H1 (cell line): ENCODE results near the gene SNAPC1. TPM values are rescaled to one million over a fixed set of nuclear protein-coding genes. Genes with fewer than 3 reads are reported as not detected.

Source experiments
- ASH2L ChIP-seq: fragments of 200-600, 300-600 bp; sonication (generic); IDR thresholded peaks from one replicate; pipeline ENCODE4 v1.7.1; 2017; ENCODE audit warnings: low read length
- BACH1 ChIP-seq: IDR thresholded peaks from 2 replicates; pipeline ENCODE4 v1.6.1; 2012; ENCODE audit warnings: low read length, improper control_type of control experiment
- BRCA1 ChIP-seq: IDR thresholded peaks from 2 replicates; pipeline ENCODE4 v1.6.1; 2012; ENCODE audit warnings: low read depth, low read length, improper control_type of control experiment
- CBX8 ChIP-seq: fragments of 300-800, 300-1000 bp; sonication (generic); IDR thresholded peaks from 2 replicates; pipeline ENCODE4 v1.7.1; 2016; ENCODE audit warnings: low read depth, low read length, borderline replicate concordance
- HDAC2 ChIP-seq, 2 experiments: fragments of 300-600 bp in 1 of 2; sonication (generic) in 1 of 2; IDR thresholded peaks; 2 replicates each; pipeline ENCODE4 v1.6.1; 2011 to 2012; ENCODE audit warnings: low read depth in 2 of 2, low read length in 2 of 2, mild to moderate bottlenecking in 2 of 2, moderate library complexity in 2 of 2, borderline replicate concordance in 1 of 2, inconsistent platforms in 1 of 2
- KDM5A ChIP-seq: fragments of 200-600 bp; IDR thresholded peaks from 2 replicates; pipeline ENCODE4 v1.7.1; 2012; ENCODE audit warnings: mild to moderate bottlenecking, low read length, inconsistent platforms, mixed read lengths
- PHF8 ChIP-seq: fragments of 200-600 bp; sonication (generic); conservative IDR thresholded peaks from 2 replicates; pipeline ENCODE4 v1.7.1; 2012; ENCODE audit warnings: low read depth, mild to moderate bottlenecking, inconsistent platforms, low read length, moderate library complexity
- SIX5 ChIP-seq: IDR thresholded peaks from 2 replicates; pipeline ENCODE4 v1.6.1; 2011; ENCODE audit warnings: mild to moderate bottlenecking, low read depth, low read length
- SP2 ChIP-seq: IDR thresholded peaks from 2 replicates; pipeline ENCODE4 v1.6.1; 2012; ENCODE audit warnings: mild to moderate bottlenecking, low read length, inconsistent platforms
- TEAD4 ChIP-seq: IDR thresholded peaks from 2 replicates; pipeline ENCODE4 v1.6.1; 2012; ENCODE audit warnings: low read depth, low read length, inconsistent platforms, mixed read lengths
- polyA plus RNA-seq, 7 experiments: library from polyadenylated mRNA; depleted of rRNA in 3 of 7; stranded (reverse) in 5 of 7; unstranded in 2 of 7; fragments of >200 nt in 5 of 7; fragments of 200-250 nt in 2 of 7; gene quantifications; 1 replicate in 5 of 7; 2 replicates in 1 of 7; 4 replicates in 1 of 7; pipeline versions ENCODE4 v1.2.1 to v1.2.3, GENCODE V29; 2011 to 2013; ENCODE audit warnings: missing spikeins in 2 of 7, mixed read lengths in 2 of 7
- total RNA-seq: library from RNA; stranded (reverse); fragmentation: NEBNext Ultra II Directional; extraction: Animal tissue kit (Norgen Biotek cat#: 25700); gene quantifications from 2 replicates; pipeline ENCODE4 v1.2.1, GENCODE V29; 2021
- TF ChIP-seq, protein P1 (sequence below): IDR thresholded peaks from 2 replicates; pipeline ENCODE4 v1.6.1; 2011; ENCODE audit warnings: low read depth, mild to moderate bottlenecking, low read length; ENCODE audit not compliant: insufficient read depth

Gene SNAPC1
- total and polyA plus RNA-seq, 2 of the 8 experiments (the other 6 are each of a cell fraction or from before 2014, with no cell fraction given): 5.8 to 11.1 TPM

GRCh38 chr14:61761959-61762786, at the start of gene SNAPC1 (continued):
- TF ChIP-seq BACH1 (no peak), TEAD4 (no peak), SP2 (no peak), PHF8 (peak; percentile 68), SIX5 (no peak), CBX8 (no peak), BRCA1 (no peak), HDAC2 (IDR thresholded peaks at IDR 0.05; ENCODE audit: borderline replicate concordance in 1 of 2, low read depth in 2 of 2, low read length in 2 of 2) (peak in 1 of 2 experiments; percentile 21; a peak in 1 of 4 replicates), ASH2L (peak; percentile 58), KDM5A (no peak)
- TF ChIP-seq, protein P1, sequence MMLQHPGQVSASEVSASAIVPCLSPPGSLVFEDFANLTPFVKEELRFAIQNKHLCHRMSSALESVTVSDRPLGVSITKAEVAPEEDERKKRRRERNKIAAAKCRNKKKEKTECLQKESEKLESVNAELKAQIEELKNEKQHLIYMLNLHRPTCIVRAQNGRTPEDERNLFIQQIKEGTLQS: no peak
